HCT116 (cell line): ENCODE measurements around the gene SLC1A3. TPM values are rescaled to one million over a fixed set of nuclear protein-coding genes. Genes with fewer than 3 reads are reported as not detected.

Experiments used
- ATAC-seq: fragments of 200-7000 bp; cut with Tn5 transposase; 2 replicates; pipeline ENCODE4 v1.9.1; 2020; ENCODE audit warnings: mild to moderate bottlenecking, moderate library complexity
- BruUV-seq: library from RNA; stranded (reverse); fragments of 400-500 nt; replicated peaks from 2 replicates; lab custom pipeline; 2021; lab: Mats Ljungman, UMichigan
- CTCF ChIA-PET: fragments of 300-600 bp; sonication (Branson Sonifier 250); formaldehyde crosslinking; loops from one replicate; lab custom pipeline; 2021; ENCODE audit warnings: antibody characterized with exemption; lab: Charles Lee
- POLR2A ChIA-PET: fragments of 300-600, 350-600 bp; sonication (Branson Sonifier 250); formaldehyde crosslinking; loops from one replicate; lab custom pipeline; 2021; ENCODE audit warnings: antibody characterized with exemption; lab: Charles Lee
- RAD21 ChIA-PET, 2 experiments: fragments of 300-600 bp; sonication (Branson Sonifier 250); formaldehyde crosslinking; loops; one replicate each; lab custom pipeline; 2023; ENCODE audit warnings: low total read pairs in 2 of 2; ENCODE audit not compliant: uncharacterized antibody in 2 of 2, unreplicated experiment in 2 of 2, low non-redundant PET in 1 of 2; lab: Charles Lee
- DNase-seq: peaks from one replicate; pipeline ENCODE4 v3.0.0-alpha.2; 2010; ENCODE audit warnings: low read depth, low spot score
- H2AFZ ChIP-seq: fragments of 200-600 bp; shearing (Covaris generic), sonication (generic); 2 replicates; pipeline ENCODE4 v1.6.1; 2017; ENCODE audit warnings: low read depth, mixed run types, mixed read lengths, antibody characterized with exemption, low read length; ENCODE audit not compliant: poor library complexity, severe bottlenecking
- H3K27ac ChIP-seq: 2 replicates; pipeline ENCODE4 v1.5.1; 2012; ENCODE audit warnings: low read depth, low read length
- H3K27me3 ChIP-seq: fragments of 200-600 bp; sonication (generic); 2 replicates; pipeline ENCODE4 v1.6.1; 2016; ENCODE audit warnings: mixed run types, low read length, mixed read lengths; ENCODE audit not compliant: insufficient read depth
- H3K36me3 ChIP-seq, 2 experiments: fragments of 200-500 bp in 1 of 2; fragments of 200-600 bp in 1 of 2; sonication (Bioruptor generic) in 1 of 2; sonication (generic) in 1 of 2; 2 replicates each; pipeline versions ENCODE4 v1.5.1 to v1.6.1; 2014 to 2016; ENCODE audit warnings: low read length in 2 of 2, inconsistent platforms in 1 of 2, mixed read lengths in 1 of 2, mixed run types in 1 of 2; ENCODE audit not compliant: insufficient read depth in 2 of 2, control insufficient read depth in 1 of 2
- H3K4me1 ChIP-seq, 2 experiments: fragments of 200-600 bp in 1 of 2; sonication (generic) in 1 of 2; 2 replicates each; pipeline versions ENCODE4 v1.5.1 to v1.6.1; 2012 to 2017; ENCODE audit warnings: low read length in 2 of 2, inconsistent platforms in 1 of 2, mild to moderate bottlenecking in 1 of 2, mixed read lengths in 1 of 2, mixed run types in 1 of 2, moderate library complexity in 1 of 2; ENCODE audit not compliant: insufficient read depth in 2 of 2, control insufficient read depth in 1 of 2
- H3K4me2 ChIP-seq: fragments of 200-600 bp; sonication (generic); 2 replicates; pipeline ENCODE4 v1.6.1; 2017; ENCODE audit warnings: mixed run types, low read length, mixed read lengths
- H3K4me3 ChIP-seq, 2 experiments: fragments of 200-600 bp in 1 of 2; sonication (generic) in 1 of 2; replicated peaks in 1 of 2; 2 replicates each; pipeline ENCODE4 v1.5.1; 2011 to 2016; ENCODE audit warnings: low read length in 2 of 2, control low read depth in 1 of 2, low read depth in 1 of 2, mild to moderate bottlenecking in 1 of 2, mixed read lengths in 1 of 2, mixed run types in 1 of 2
- H3K79me2 ChIP-seq: fragments of 200-600 bp; sonication (generic); 2 replicates; pipeline ENCODE4 v1.6.1; 2017; ENCODE audit warnings: mild to moderate bottlenecking, mixed run types, low read length, moderate library complexity, mixed read lengths; ENCODE audit not compliant: insufficient read depth
- H3K9ac ChIP-seq: fragments of 200-600 bp; sonication (generic); 2 replicates; pipeline ENCODE4 v1.6.1; 2016; ENCODE audit warnings: low read length, mixed read lengths
- H3K9me2 ChIP-seq: fragments of 200-600 bp; sonication (generic), shearing (Covaris generic); 2 replicates; pipeline ENCODE4 v1.6.1; 2017; ENCODE audit warnings: mixed run types, mild to moderate bottlenecking, moderate library complexity; ENCODE audit not compliant: insufficient read depth
- H3K9me3 ChIP-seq, 2 experiments: fragments of 200-500 bp in 1 of 2; fragments of 200-600 bp in 1 of 2; sonication (Bioruptor generic) in 1 of 2; sonication (generic) in 1 of 2; 2 replicates each; pipeline ENCODE4 v1.6.1; 2014 to 2017; ENCODE audit warnings: low read length in 2 of 2, mixed read lengths in 2 of 2, inconsistent platforms in 1 of 2, low read depth in 1 of 2, mild to moderate bottlenecking in 1 of 2, mixed run types in 1 of 2, moderate library complexity in 1 of 2; ENCODE audit not compliant: control insufficient read depth in 1 of 2, insufficient read depth in 1 of 2
- H4K20me1 ChIP-seq: fragments of 200-600 bp; sonication (generic), shearing (Covaris generic); 2 replicates; pipeline ENCODE4 v1.6.1; 2017; ENCODE audit warnings: mixed run types, mild to moderate bottlenecking, moderate library complexity; ENCODE audit not compliant: insufficient read depth
- JUND ChIP-seq: IDR thresholded peaks from 2 replicates; pipeline ENCODE4 v1.6.1; 2012
- RAD21 ChIP-seq: IDR thresholded peaks from 2 replicates; pipeline ENCODE4 v1.6.1; 2012; ENCODE audit warnings: low read depth, mild to moderate bottlenecking
- REST ChIP-seq: IDR thresholded peaks from 2 replicates; pipeline ENCODE4 v1.6.1; 2012; ENCODE audit warnings: low read depth
- SP1 ChIP-seq: IDR thresholded peaks from 2 replicates; pipeline ENCODE4 v1.6.1; 2012; ENCODE audit warnings: low read depth
- intact Hi-C: fragments of 100-400 bp; cut with micrococcal nuclease; formaldehyde crosslinking; loops from 2 replicates; pipeline ENCODE4 v1.10.0; 2022
- total RNA-seq: library from RNA; stranded (reverse); gene quantifications from one replicate; pipeline ENCODE4 v1.2.1, GENCODE V29; 2021; ENCODE audit not compliant: unreplicated experiment

SLC1A3 gene
- total RNA-seq, 1 experiment from 2014 or later = 12.9 TPM

GRCh38 chr5:36611520-36612274 lies 5.3 kb downstream of the SLC1A3 start (continued):
- no peak for TF ChIP-seq REST

- Histone ChIP-seq H3K36me3 (no peaks in the 10 kb centered on the region), H3K4me1 (peaks cover 0 to 2% of the 10 kb centered on the region in 2 experiments; a peak in 2 of 4 replicates), H3K4me3 (no peak overlapping the region), H2AFZ (no peak overlapping the region), H3K4me2 (no peak overlapping the region), H3K79me2 (no peaks in the 10 kb centered on the region), H3K9me3 (no peaks in the 10 kb centered on the region), H3K27me3 (no peaks in the 10 kb centered on the region), H4K20me1 (no peaks in the 10 kb centered on the region)
- CTCF ChIA-PET = no interaction called here
- POLR2A ChIA-PET = interaction anchor here (0.8 kb wide), 1 partner anchor 17 kb away, joined by 3 read pairs; no protein-coding TSS in a partner anchor
- RAD21 ChIA-PET = no interaction called here
- ATAC-seq = no peak
- TF ChIP-seq SP1 = no peak
- TF ChIP-seq RAD21 = no peak
- TF ChIP-seq JUND = no peak
- TF ChIP-seq, all 23 proteins: peak for 0
- H3K27ac ChIP-seq = no peak overlapping the region
- H3K9me2 ChIP-seq = no peaks in the 10 kb centered on the region
- no peak for DNase-seq
- intact Hi-C loops = no loop called here
- no TSS peak for BruUV-seq
- H3K9ac ChIP-seq = no peak overlapping the region
Measured at GRCh38 chr5:36613241-36613640, 6.8 kb downstream of the SLC1A3 start.
